Peyer's patch (tissue), 4 donors: ENCODE data around the gene OR1L8. TPM values are rescaled to one million over a fixed set of nuclear protein-coding genes. Genes with fewer than 3 reads are reported as not detected.

Experiments
- DNase-seq, 3 donors: peaks; one replicate each; pipeline ENCODE4 v3.0.0-alpha.2; 2017 to 2019
- H3K27ac ChIP-seq, 4 donors: fragments of 200-600 bp; sonication (generic); one replicate each; pipeline ENCODE4 v1.5.1; 2016 to 2019
- H3K27me3 ChIP-seq, 2 donors: fragments of 200-600 bp; sonication (generic); one replicate each; pipeline ENCODE4 v1.5.1; 2019
- H3K36me3 ChIP-seq, 3 donors: fragments of 200-600 bp; sonication (generic); one replicate each; pipeline ENCODE4 v1.5.1; 2016 to 2019
- H3K4me1 ChIP-seq, 4 donors: fragments of 200-600 bp; sonication (generic); one replicate each; pipeline ENCODE4 v1.5.1; 2016 to 2019
- H3K4me3 ChIP-seq, 4 donors: fragments of 200-600 bp; sonication (generic); 1 replicate in 3 of 4; 2 replicates in 1 of 4; pipeline ENCODE4 v1.5.1; 2016 to 2019; ENCODE audit warnings: mild to moderate bottlenecking in 1 of 4
- H3K9me3 ChIP-seq, 4 donors: fragments of 200-600 bp; sonication (generic); one replicate each; pipeline ENCODE4 v1.5.1; 2016 to 2019; ENCODE audit warnings: mild to moderate bottlenecking in 1 of 4
- POLR2A ChIP-seq, 2 donors: fragments of 450-650 bp; IDR thresholded peaks; one replicate each; pipeline ENCODE4 v1.5.1; 2017; ENCODE audit warnings: antibody characterized with exemption in 2 of 2, mild to moderate bottlenecking in 2 of 2, moderate library complexity in 2 of 2
- total RNA-seq, 4 donors: library from RNA; depleted of rRNA; stranded (reverse); fragments of >200 nt; gene quantifications; one replicate each; pipeline ENCODE4 v1.1.0, GENCODE V29; 2016
- TF ChIP-seq, protein P1 (sequence below), 6 experiments: fragments of 450-650 bp in 4 of 6; fragments of 200-600 bp in 2 of 6; sonication (generic) in 1 of 6; IDR thresholded peaks; one replicate each; pipeline ENCODE4 v1.5.1; 2017 to 2019; ENCODE audit warnings: antibody characterized with exemption in 6 of 6, mild to moderate bottlenecking in 3 of 6, moderate library complexity in 1 of 6

Gene OR1L8
- total RNA-seq, 4 donors from 2014 or later, result not detected

DNA sequence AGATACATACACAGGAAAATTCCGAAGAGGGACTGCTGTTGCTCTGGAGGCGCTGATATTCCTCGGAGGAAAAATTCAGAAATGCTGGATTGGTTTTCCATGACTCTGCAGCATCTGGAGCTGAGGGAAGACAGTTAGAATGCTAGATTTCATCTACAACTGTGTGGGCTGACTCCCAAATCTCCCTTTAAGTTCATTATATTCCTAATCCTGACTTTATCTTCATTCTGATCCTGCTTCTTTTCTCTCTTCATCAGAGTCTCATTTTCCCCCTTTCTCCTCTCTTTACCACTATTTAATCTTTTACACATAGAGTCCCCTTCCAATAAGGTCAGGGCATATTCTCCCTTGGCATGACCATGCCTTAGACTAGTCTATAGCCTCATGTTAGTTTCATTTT lies 56.0 kb downstream of the OR1L8 start, which contains the start of gene OR1N1:
Gene OR1N1, minus strand, starts transcription at position 101 of the 400 bp plus-strand sequence. Its CDS starts 0 bp downstream, at position 101.
- no peaks in the 10 kb centered on the region for H3K36me3 ChIP-seq
- TF ChIP-seq, protein P1, sequence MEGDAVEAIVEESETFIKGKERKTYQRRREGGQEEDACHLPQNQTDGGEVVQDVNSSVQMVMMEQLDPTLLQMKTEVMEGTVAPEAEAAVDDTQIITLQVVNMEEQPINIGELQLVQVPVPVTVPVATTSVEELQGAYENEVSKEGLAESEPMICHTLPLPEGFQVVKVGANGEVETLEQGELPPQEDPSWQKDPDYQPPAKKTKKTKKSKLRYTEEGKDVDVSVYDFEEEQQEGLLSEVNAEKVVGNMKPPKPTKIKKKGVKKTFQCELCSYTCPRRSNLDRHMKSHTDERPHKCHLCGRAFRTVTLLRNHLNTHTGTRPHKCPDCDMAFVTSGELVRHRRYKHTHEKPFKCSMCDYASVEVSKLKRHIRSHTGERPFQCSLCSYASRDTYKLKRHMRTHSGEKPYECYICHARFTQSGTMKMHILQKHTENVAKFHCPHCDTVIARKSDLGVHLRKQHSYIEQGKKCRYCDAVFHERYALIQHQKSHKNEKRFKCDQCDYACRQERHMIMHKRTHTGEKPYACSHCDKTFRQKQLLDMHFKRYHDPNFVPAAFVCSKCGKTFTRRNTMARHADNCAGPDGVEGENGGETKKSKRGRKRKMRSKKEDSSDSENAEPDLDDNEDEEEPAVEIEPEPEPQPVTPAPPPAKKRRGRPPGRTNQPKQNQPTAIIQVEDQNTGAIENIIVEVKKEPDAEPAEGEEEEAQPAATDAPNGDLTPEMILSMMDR (IDR thresholded peaks at IDR 0.05), result no peak
- TF ChIP-seq POLR2A (IDR thresholded peaks at IDR 0.05), result no peak
- H3K9me3 ChIP-seq, result no peaks in the 10 kb centered on the region
- no peaks in the 10 kb centered on the region for H3K27me3 ChIP-seq
- no peak within 1 kb of the TSS for H3K27ac ChIP-seq
- no peaks in the 10 kb centered on the region for H3K4me1 ChIP-seq
- no peak for DNase-seq
- no peak within 1 kb of the TSS for H3K4me3 ChIP-seq

DNA sequence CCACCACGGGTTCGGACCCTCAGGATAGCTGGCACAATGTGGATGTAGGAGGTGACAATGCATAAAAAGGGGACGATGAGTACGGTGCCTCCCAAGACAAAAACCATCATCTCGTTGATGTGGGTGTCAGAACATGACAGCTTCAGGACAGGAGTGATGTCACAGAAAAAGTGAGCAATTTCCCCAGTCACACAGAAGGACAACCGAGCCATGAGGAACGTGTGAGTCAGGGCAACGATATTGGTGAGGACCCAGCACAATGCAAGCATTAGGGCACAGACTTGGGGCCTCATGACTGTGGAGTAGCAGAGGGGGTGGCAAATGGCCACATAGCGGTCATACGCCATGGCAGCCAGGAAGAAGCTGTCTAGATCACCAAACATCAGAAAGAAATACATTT lies 56.6 kb downstream of the OR1L8 start:
- Histone ChIP-seq H3K4me1 (no peaks in the 10 kb centered on the region), H3K9me3 (no peaks in the 10 kb centered on the region), H3K36me3 (no peaks in the 10 kb centered on the region), H3K27ac (no peak overlapping the region), H3K27me3 (no peaks in the 10 kb centered on the region), H3K4me3 (no peak overlapping the region)
- TF ChIP-seq, protein P1 (IDR thresholded peaks at IDR 0.05), result no peak
- no peak for TF ChIP-seq POLR2A (IDR thresholded peaks at IDR 0.05)
- DNase-seq, result no peak

DNA sequence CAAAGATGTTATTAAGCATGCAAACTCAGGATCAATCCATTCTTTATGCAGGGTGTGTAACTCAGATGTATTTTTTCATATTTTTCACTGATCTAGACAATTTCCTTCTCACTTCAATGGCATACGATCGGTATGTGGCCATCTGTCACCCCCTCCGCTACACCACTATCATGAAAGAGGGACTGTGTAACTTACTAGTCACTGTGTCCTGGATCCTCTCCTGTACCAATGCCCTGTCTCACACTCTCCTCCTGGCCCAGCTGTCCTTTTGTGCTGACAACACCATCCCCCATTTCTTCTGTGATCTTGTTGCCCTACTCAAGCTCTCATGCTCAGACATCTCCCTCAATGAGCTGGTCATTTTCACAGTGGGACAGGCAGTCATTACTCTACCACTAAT lies 63.8 kb downstream of the OR1L8 start:
- Histone ChIP-seq H3K4me1 (no peaks in the 10 kb centered on the region), H3K9me3 (no peaks in the 10 kb centered on the region), H3K4me3 (no peak overlapping the region), H3K27ac (no peak overlapping the region), H3K36me3 (no peaks in the 10 kb centered on the region), H3K27me3 (no peaks in the 10 kb centered on the region)
- no peak for DNase-seq
- TF ChIP-seq POLR2A (IDR thresholded peaks at IDR 0.05), result no peak
- TF ChIP-seq, protein P1 (IDR thresholded peaks at IDR 0.05), result no peak

DNA sequence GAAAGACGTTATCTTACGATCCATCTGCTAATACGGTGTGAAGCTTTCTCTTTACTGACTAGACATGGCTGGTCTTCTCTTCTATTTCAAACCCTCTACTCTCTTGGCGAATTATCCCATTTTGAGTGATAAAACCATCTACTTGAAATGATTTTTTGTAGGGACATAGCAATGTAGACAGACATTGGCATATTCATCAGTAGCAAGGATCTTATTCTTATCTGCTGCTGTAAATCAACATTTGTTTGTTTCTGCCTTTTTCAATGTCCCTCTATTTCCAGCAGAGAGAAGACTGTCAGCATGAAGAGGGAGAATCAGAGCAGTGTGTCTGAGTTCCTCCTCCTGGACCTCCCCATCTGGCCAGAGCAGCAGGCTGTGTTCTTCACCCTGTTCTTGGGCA lies 64.3 kb downstream of the OR1L8 start, which contains the start of gene OR1J4:
Gene OR1J4, plus strand, starts transcription at position 301 of the 400 bp plus-strand sequence. Its CDS starts 0 bp downstream, at position 301.
- no peak for DNase-seq
- H3K36me3 ChIP-seq, result no peaks in the 10 kb centered on the region
- H3K9me3 ChIP-seq, result no peaks in the 10 kb centered on the region
- TF ChIP-seq, protein P1 (IDR thresholded peaks at IDR 0.05), result no peak
- TF ChIP-seq POLR2A (IDR thresholded peaks at IDR 0.05), result no peak
- no peak within 1 kb of the TSS for H3K4me3 ChIP-seq
- no peak within 1 kb of the TSS for H3K27ac ChIP-seq
- no peaks in the 10 kb centered on the region for H3K4me1 ChIP-seq
- no peaks in the 10 kb centered on the region for H3K27me3 ChIP-seq

DNA sequence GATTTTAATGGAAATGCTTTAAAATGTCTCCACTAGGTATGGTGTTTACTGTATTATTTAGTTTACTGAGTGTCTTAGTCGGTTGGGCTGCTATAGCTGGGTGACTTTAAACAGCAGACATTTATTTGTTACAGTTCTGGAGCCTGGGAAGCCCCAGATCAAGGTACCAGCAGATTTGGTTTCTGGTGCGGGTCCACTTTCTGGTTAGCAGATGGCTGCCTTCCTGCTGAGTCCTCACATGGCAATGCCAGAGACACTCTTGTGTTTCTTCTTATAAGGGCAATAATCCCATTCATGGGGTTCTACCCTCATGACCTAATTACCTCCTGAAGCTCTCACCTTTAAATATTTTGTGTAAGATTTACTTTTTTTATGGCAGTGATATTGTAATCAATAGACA lies 65.0 kb downstream of the OR1L8 start:
- Histone ChIP-seq H3K4me1 (no peaks in the 10 kb centered on the region), H3K27ac (no peak overlapping the region), H3K36me3 (no peaks in the 10 kb centered on the region), H3K4me3 (no peak overlapping the region), H3K9me3 (no peaks in the 10 kb centered on the region), H3K27me3 (no peaks in the 10 kb centered on the region)
- no peak for TF ChIP-seq POLR2A (IDR thresholded peaks at IDR 0.05)
- TF ChIP-seq, protein P1 (IDR thresholded peaks at IDR 0.05), result no peak
- no peak for DNase-seq

Other genes starting within 250 kb of the OR1L8 start
- 10 to 100 TPM in 3 of 4 donors, 1 to 10 TPM in 1; 6.4 to 17.3 (median 13.8) TPM for gene PTGS1, start 212.4 kb downstream of the OR1L8 start, total RNA-seq
- gene OR1J1, start 105.5 kb downstream of the OR1L8 start, total RNA-seq, result not detected
- not detected for gene OR1J2, start 72.6 kb downstream of the OR1L8 start, total RNA-seq
- not detected for gene OR1J4, start 64.2 kb downstream of the OR1L8 start, total RNA-seq
- not detected for gene OR1N1, start 56.1 kb downstream of the OR1L8 start, total RNA-seq
- not detected for gene OR1N2, start 30.3 kb downstream of the OR1L8 start, total RNA-seq
- not detected for gene OR1Q1, start 31.4 kb upstream of the OR1L8 start, total RNA-seq
- gene OR1B1, start 74.2 kb upstream of the OR1L8 start, total RNA-seq, result 1 to 10 TPM in 1 of 4 donors, not detected in 3; 1.4 TPM
- gene OR1L1, start 78.3 kb upstream of the OR1L8 start, total RNA-seq, result not detected
- gene OR1L3, start 91.7 kb upstream of the OR1L8 start, total RNA-seq, result not detected
- not detected for gene OR1L4, start 140.6 kb upstream of the OR1L8 start, total RNA-seq
- gene OR1L6, start 158.9 kb upstream of the OR1L8 start, total RNA-seq, result not detected
- gene OR5C1, start 205.5 kb upstream of the OR1L8 start, total RNA-seq, result not detected
- gene OR1K1, start 216.7 kb upstream of the OR1L8 start, total RNA-seq, result not detected
- gene PDCL, start 245.2 kb upstream of the OR1L8 start, total RNA-seq, result 10 to 100 TPM in 3 of 4 donors, 1 to 10 TPM in 1; 7.0 to 33.8 (median 14.6) TPM